Neuronal stem cell (in vitro differentiated cells): Measurements from ENCODE around the gene KLF17.

Source experiments
- DNase-seq: peaks from one replicate; pipeline ENCODE4 v3.0.0-alpha.2; 2013; ENCODE audit warnings: low spot score
- H2AFZ ChIP-seq: one replicate; pipeline ENCODE4 v1.6.1; 2013; ENCODE audit warnings: mild to moderate bottlenecking, low read length, inconsistent platforms
- H2AK5ac ChIP-seq: 2 replicates; pipeline ENCODE4 v1.6.1; 2013; ENCODE audit warnings: low read depth, mild to moderate bottlenecking, inconsistent platforms, low read length, moderate library complexity, mixed read lengths
- H2BK120ac ChIP-seq: 2 replicates; pipeline ENCODE4 v1.6.1; 2013; ENCODE audit warnings: low read depth, mild to moderate bottlenecking, inconsistent platforms, low read length, moderate library complexity, mixed read lengths
- H2BK12ac ChIP-seq: one replicate; pipeline ENCODE4 v1.6.1; 2013; ENCODE audit warnings: low read length, inconsistent platforms
- H2BK15ac ChIP-seq: 2 replicates; pipeline ENCODE4 v1.6.1; 2013; ENCODE audit warnings: mild to moderate bottlenecking, low read length, inconsistent platforms, mixed read lengths
- H2BK5ac ChIP-seq: one replicate; pipeline ENCODE4 v1.6.1; 2013; ENCODE audit warnings: inconsistent platforms, mild to moderate bottlenecking, low read length, moderate library complexity
- H3K14ac ChIP-seq: one replicate; pipeline ENCODE4 v1.6.1; 2013; ENCODE audit warnings: low read length, inconsistent platforms
- H3K18ac ChIP-seq: 2 replicates; pipeline ENCODE4 v1.6.1; 2013; ENCODE audit warnings: low read length, inconsistent platforms
- H3K23ac ChIP-seq: 2 replicates; pipeline ENCODE4 v1.6.1; 2013; ENCODE audit warnings: low read depth, mild to moderate bottlenecking, mixed read lengths, low read length, inconsistent platforms; ENCODE audit not compliant: poor library complexity
- H3K27ac ChIP-seq: replicated peaks from 3 replicates; pipeline ENCODE4 v1.5.1; 2013; ENCODE audit warnings: low read length, inconsistent platforms
- H3K27me3 ChIP-seq, 3 experiments: 2 replicates each; pipeline ENCODE4 v1.6.1; 2013; ENCODE audit warnings: low read length in 3 of 3, mild to moderate bottlenecking in 2 of 3, inconsistent platforms in 1 of 3, low read depth in 1 of 3, mixed read lengths in 1 of 3, moderate library complexity in 1 of 3; ENCODE audit not compliant: control insufficient read depth in 3 of 3, insufficient read depth in 3 of 3
- H3K36me3 ChIP-seq, 2 donors: replicated peaks in 1 of 2; 2 replicates each; pipeline ENCODE4 v1.6.1; 2013; ENCODE audit warnings: low read length in 2 of 2; ENCODE audit not compliant: control insufficient read depth in 2 of 2, insufficient read depth in 2 of 2
- H3K4ac ChIP-seq: 2 replicates; pipeline ENCODE4 v1.6.1; 2013; ENCODE audit warnings: inconsistent platforms, mild to moderate bottlenecking, low read length, moderate library complexity
- H3K4me1 ChIP-seq, 2 donors: 1 replicate in 1 of 2; 2 replicates in 1 of 2; pipeline ENCODE4 v1.6.1; 2013; ENCODE audit warnings: low read length in 2 of 2, low read depth in 1 of 2; ENCODE audit not compliant: control insufficient read depth in 2 of 2, insufficient read depth in 1 of 2
- H3K4me2 ChIP-seq: one replicate; pipeline ENCODE4 v1.6.1; 2013; ENCODE audit warnings: mild to moderate bottlenecking, low read length, inconsistent platforms; ENCODE audit not compliant: insufficient read depth, poor library complexity, severe bottlenecking
- H3K4me3 ChIP-seq, 2 donors: 2 replicates each; pipeline ENCODE4 v1.5.1; 2013; ENCODE audit warnings: low read length in 2 of 2, mild to moderate bottlenecking in 2 of 2, inconsistent platforms in 1 of 2, moderate library complexity in 1 of 2
- H3K79me1 ChIP-seq: one replicate; pipeline ENCODE4 v1.6.1; 2013; ENCODE audit warnings: low read depth, mild to moderate bottlenecking, inconsistent platforms, low read length, moderate library complexity
- H3K9ac ChIP-seq: one replicate; pipeline ENCODE4 v1.6.1; 2013; ENCODE audit warnings: mild to moderate bottlenecking, low read depth, low read length, inconsistent platforms; ENCODE audit not compliant: poor library complexity
- H3K9me3 ChIP-seq, 2 donors: replicated peaks in 1 of 2; 2 replicates each; pipeline versions ENCODE3 to v1.6.1; 2013; ENCODE audit warnings: low read length in 2 of 2, mild to moderate bottlenecking in 2 of 2, inconsistent platforms in 1 of 2, low read depth in 1 of 2, mixed read lengths in 1 of 2, moderate library complexity in 1 of 2; ENCODE audit not compliant: control insufficient read depth in 2 of 2, insufficient read depth in 1 of 2
- H4K8ac ChIP-seq: one replicate; pipeline ENCODE4 v1.6.1; 2013; ENCODE audit warnings: low read depth, mild to moderate bottlenecking, inconsistent platforms, low read length, moderate library complexity
- H4K91ac ChIP-seq: one replicate; pipeline ENCODE4 v1.6.1; 2013; ENCODE audit warnings: low read length, low read depth, mild to moderate bottlenecking, inconsistent platforms; ENCODE audit not compliant: poor library complexity
- WGBS, 2 donors: extraction: QIAGEN DNeasy Blood & Tissue Kit; methylation state at CpG; one replicate each; pipeline ENCODE4 v1.1.7; 2013; ENCODE audit warnings: missing lambda C conversion rate in 2 of 2, mixed read lengths in 1 of 2; ENCODE audit not compliant: insufficient read length in 2 of 2, insufficient replicate concordance in 1 of 2; ENCODE audit errors: extremely low coverage in 2 of 2; 5-methylcytosine and 5-hydroxymethylcytosine counted together

Gene KLF17

DNA sequence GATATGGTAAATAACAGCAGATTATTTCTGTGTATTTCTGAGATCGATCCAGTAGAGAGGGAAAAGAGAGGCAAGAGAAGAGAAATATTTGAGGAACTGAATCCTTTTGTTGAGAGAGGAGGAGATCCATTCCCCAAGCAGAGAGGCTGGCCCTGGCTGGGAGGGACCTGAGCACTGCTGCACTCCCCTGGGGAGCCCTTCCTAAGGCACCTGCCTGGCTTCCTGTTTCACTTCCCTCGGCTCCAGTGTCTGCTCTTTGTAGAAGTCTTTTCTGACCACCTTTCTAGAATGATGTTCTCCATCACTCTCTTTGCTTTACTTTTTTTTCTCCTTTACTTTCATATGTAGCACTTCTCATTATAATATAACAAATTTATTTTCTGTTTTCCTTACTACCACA lies 45.1 kb upstream of the KLF17 start:
- Histone ChIP-seq H3K27ac (no peak overlapping the region), H3K9ac (no peak overlapping the region), H2BK120ac (no peak overlapping the region), H2BK15ac (no peak overlapping the region), H3K4me1 (peaks cover 1 to 3% of the 10 kb centered on the region in 2 donors), H3K9me3 (no peaks in the 10 kb centered on the region), H4K91ac (no peak overlapping the region), H3K36me3 (no peaks in the 10 kb centered on the region), H2BK12ac (no peak overlapping the region), H3K4me3 (no peak overlapping the region), H3K79me1 (no peaks in the 10 kb centered on the region), H3K27me3 (peaks cover 0 to 16% (median 0%) of the 10 kb centered on the region in 3 experiments), H3K14ac (no peak overlapping the region), H3K4ac (no peak overlapping the region), H2AFZ (no peak overlapping the region), H4K8ac (no peak overlapping the region), H2BK5ac (no peak overlapping the region), H2AK5ac (no peak overlapping the region), H3K18ac (no peak overlapping the region), H3K23ac (no peak overlapping the region), H3K4me2 (no peak overlapping the region)
- no peak for DNase-seq
- WGBS, 2 donors: no CpG with 5 or more reads among the region's 2 CpGs

DNA sequence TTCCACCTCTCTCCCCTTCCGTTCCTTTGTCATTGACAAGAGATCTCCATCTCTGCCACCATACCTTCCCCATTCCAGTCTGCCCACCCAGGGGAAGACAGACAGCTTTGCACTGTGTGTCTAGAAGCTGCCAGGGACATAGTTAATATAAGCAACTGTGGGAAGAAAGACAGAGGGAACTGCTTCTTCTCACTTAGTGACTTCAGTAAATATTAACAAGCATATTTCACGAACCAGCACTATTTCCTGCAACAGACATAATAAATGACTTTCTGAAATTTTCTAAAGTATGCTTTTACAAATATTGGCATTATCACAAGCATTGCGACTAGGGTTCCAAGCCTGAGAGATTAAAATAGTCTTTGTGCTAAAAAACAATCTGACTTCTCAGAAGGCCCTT lies 44.2 kb upstream of the KLF17 start:
- WGBS, 2 donors: no CpG with 5 or more reads among the region's 3 CpGs
- no peaks in the 10 kb centered on the region for H3K36me3 ChIP-seq

DNA sequence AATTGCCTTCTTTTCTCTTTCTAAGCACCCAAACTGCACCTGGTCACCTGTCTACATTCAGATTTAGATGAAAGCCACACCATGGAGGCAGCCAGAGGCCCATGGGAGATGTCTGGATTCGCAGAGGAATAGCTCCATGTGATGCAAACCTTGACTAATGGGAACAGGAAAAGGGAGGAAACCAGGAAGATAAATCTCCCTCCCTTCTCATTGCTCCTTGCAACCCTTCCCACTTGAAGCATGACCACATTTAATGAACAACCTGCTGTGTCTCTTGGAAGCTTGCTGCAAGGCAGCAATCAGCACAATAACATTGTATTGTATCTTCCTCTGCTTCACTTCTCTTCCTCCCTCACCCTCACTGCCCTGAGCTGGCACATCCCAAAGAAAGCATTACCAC lies 42.6 kb upstream of the KLF17 start:
- Histone ChIP-seq H3K18ac (no peak overlapping the region), H3K23ac (no peak overlapping the region), H3K4me3 (no peak overlapping the region), H2BK120ac (no peak overlapping the region), H3K36me3 (no peaks in the 10 kb centered on the region), H3K14ac (no peak overlapping the region), H3K4me1 (peaks cover 0 to 3% of the 10 kb centered on the region in 2 donors), H2AK5ac (no peak overlapping the region), H3K27me3 (peaks cover 0 to 14% (median 0%) of the 10 kb centered on the region in 3 experiments), H3K9me3 (no peaks in the 10 kb centered on the region), H3K27ac (no peak overlapping the region), H4K8ac (no peak overlapping the region), H2AFZ (no peak overlapping the region), H3K79me1 (no peaks in the 10 kb centered on the region), H3K9ac (no peak overlapping the region), H2BK15ac (no peak overlapping the region), H4K91ac (no peak overlapping the region), H2BK5ac (no peak overlapping the region), H3K4ac (no peak overlapping the region), H3K4me2 (no peak overlapping the region), H2BK12ac (no peak overlapping the region)
- no CpG with 5 or more reads among the region's 1 CpG for WGBS, 2 donors
- no peak for DNase-seq

More for the DNA sequence above, 44.2 kb upstream of the KLF17 start:
- Histone ChIP-seq H2BK15ac (no peak overlapping the region), H3K18ac (no peak overlapping the region), H3K27ac (no peak overlapping the region), H3K27me3 (peaks cover 0 to 16% (median 0%) of the 10 kb centered on the region in 3 experiments), H2BK12ac (no peak overlapping the region), H2BK5ac (no peak overlapping the region), H3K9ac (no peak overlapping the region), H3K4ac (no peak overlapping the region), H2AFZ (no peak overlapping the region), H2AK5ac (no peak overlapping the region), H3K79me1 (no peaks in the 10 kb centered on the region), H3K9me3 (no peaks in the 10 kb centered on the region), H2BK120ac (no peak overlapping the region), H3K4me3 (no peak overlapping the region), H4K91ac (no peak overlapping the region), H3K4me1 (peaks cover 0 to 3% of the 10 kb centered on the region in 2 donors), H3K4me2 (no peak overlapping the region), H3K14ac (no peak overlapping the region), H3K23ac (no peak overlapping the region), H4K8ac (no peak overlapping the region)
- DNase-seq: no peak

DNA sequence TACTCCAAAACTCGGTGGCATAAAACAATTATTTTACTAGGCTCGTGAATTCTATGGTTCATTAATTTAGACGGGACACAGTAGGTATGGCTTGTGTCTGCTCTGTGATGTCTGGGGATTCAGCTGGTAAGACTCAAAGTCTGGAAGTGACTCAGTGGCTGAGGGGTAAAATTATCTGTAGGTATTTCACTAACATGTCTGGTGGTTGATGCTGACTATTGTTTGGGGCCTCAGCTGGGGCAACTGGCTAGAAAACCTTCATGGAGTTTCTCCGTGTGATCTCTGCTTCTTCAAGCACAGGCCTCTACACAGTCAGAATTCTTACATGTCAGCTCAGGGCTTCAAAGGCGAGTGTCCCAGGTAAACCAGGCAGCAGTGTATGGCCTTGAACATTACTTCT lies 41.2 kb upstream of the KLF17 start:
- H3K4me3 ChIP-seq: no peak overlapping the region
- H3K79me1 ChIP-seq: no peaks in the 10 kb centered on the region
- H2BK15ac ChIP-seq: no peak overlapping the region
- H3K4me1 ChIP-seq: peaks cover 0 to 3% of the 10 kb centered on the region in 2 donors
- no peak overlapping the region for H3K4ac ChIP-seq
- no peak overlapping the region for H2BK5ac ChIP-seq
- H3K14ac ChIP-seq: no peak overlapping the region
- H3K36me3 ChIP-seq: no peaks in the 10 kb centered on the region
- no CpG with 5 or more reads among the region's 5 CpGs for WGBS, 2 donors
- no peak overlapping the region for H4K91ac ChIP-seq
- no peak for DNase-seq
- no peak overlapping the region for H2BK12ac ChIP-seq
- H3K4me2 ChIP-seq: no peak overlapping the region
- H3K9me3 ChIP-seq: no peaks in the 10 kb centered on the region
- H3K9ac ChIP-seq: no peak overlapping the region
- no peak overlapping the region for H4K8ac ChIP-seq
- no peak overlapping the region for H3K23ac ChIP-seq
- peaks cover 0 to 14% (median 0%) of the 10 kb centered on the region in 3 experiments for H3K27me3 ChIP-seq
- no peak overlapping the region for H2BK120ac ChIP-seq
- no peak overlapping the region for H2AK5ac ChIP-seq
- H3K18ac ChIP-seq: no peak overlapping the region
- H3K27ac ChIP-seq: no peak overlapping the region
- no peak overlapping the region for H2AFZ ChIP-seq
